ENCODE data around the gene SNX6. TPM values are rescaled to one million over a fixed set of nuclear protein-coding genes. Genes with fewer than 3 reads are reported as not detected.

Gene SNX6
- total RNA-seq, 1 donor from 2014 or later, result 83.9 TPM

GRCh38 chr14:34632411-34632978 lies 2.5 kb upstream of the SNX6 start:
- no peak for TF ChIP-seq CTCF (conservative IDR thresholded peaks at IDR 0.05)
- Mint-ChIP-seq H3K27me3 (no peaks in the 10 kb centered on the region), H3K27ac (peak overlapping the region; percentile 27), H3K4me1 (ENCODE audit: unreplicated experiment) (peaks cover 6% of the 10 kb centered on the region), H3K36me3 (peaks cover 6% of the 10 kb centered on the region), H3K4me3 (peak overlapping the region; percentile 64), H3K9me3 (peaks cover 4% of the 10 kb centered on the region)
- DNase-seq (ENCODE audit: extremely low spot score, unreplicated experiment), result no peak

DNA sequence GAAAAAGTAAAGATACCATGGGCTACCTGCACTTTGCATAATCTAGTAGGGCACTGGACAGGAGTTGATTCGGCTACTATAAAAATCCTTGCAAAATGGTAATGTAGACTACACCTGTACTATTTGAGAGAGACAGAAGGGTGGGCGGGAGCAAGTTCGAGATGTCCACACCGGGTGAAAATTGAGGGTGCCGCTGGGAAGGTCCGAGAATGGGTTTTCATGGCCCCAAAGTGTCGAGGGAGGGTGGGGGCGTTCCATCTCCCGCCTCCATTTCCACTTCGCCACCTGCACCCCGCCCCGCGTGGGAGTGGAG lies 648 bp downstream of the SNX6 start:
- H3K4me3 Mint-ChIP-seq, result peak overlapping the region; percentile 93
- no peaks in the 10 kb centered on the region for H3K27me3 Mint-ChIP-seq
- peak overlapping the region; percentile 83 for H3K27ac Mint-ChIP-seq
- H3K9me3 Mint-ChIP-seq, result peaks cover 4% of the 10 kb centered on the region
- DNase-seq (ENCODE audit: extremely low spot score, unreplicated experiment), result no peak
- H3K36me3 Mint-ChIP-seq, result peaks cover 6% of the 10 kb centered on the region
- H3K4me1 Mint-ChIP-seq (ENCODE audit: unreplicated experiment), result peaks cover 6% of the 10 kb centered on the region
- no peak for TF ChIP-seq CTCF (conservative IDR thresholded peaks at IDR 0.05)

GRCh38 chr14:34628681-34629135 lies 1.2 kb downstream of the SNX6 start:
- no peak for DNase-seq (ENCODE audit: extremely low spot score, unreplicated experiment)
- Mint-ChIP-seq H3K4me1 (ENCODE audit: unreplicated experiment) (peaks cover 6% of the 10 kb centered on the region), H3K36me3 (peaks cover 6% of the 10 kb centered on the region), H3K9me3 (peaks cover 4% of the 10 kb centered on the region), H3K27me3 (no peaks in the 10 kb centered on the region), H3K4me3 (peak overlapping the region; percentile 93), H3K27ac (peak overlapping the region; percentile 83)
- no peak for TF ChIP-seq CTCF (conservative IDR thresholded peaks at IDR 0.05)

- Mint-ChIP-seq H3K27ac (no peak overlapping the region), H3K4me3 (no peak overlapping the region), H3K9me3 (no peaks in the 10 kb centered on the region), H3K27me3 (no peaks in the 10 kb centered on the region), H3K4me1 (ENCODE audit: unreplicated experiment) (peaks cover 6% of the 10 kb centered on the region), H3K36me3 (peaks cover 31% of the 10 kb centered on the region)
- DNase-seq (ENCODE audit: extremely low spot score, unreplicated experiment), result no peak
- no peak for TF ChIP-seq CTCF (conservative IDR thresholded peaks at IDR 0.05)
Measured at GRCh38 chr14:34623506-34623905, 6.4 kb downstream of the SNX6 start.

- Mint-ChIP-seq H3K4me3 (no peak overlapping the region), H3K4me1 (ENCODE audit: unreplicated experiment) (peaks cover 5% of the 10 kb centered on the region), H3K27me3 (no peaks in the 10 kb centered on the region), H3K36me3 (peaks cover 34% of the 10 kb centered on the region), H3K9me3 (no peaks in the 10 kb centered on the region), H3K27ac (no peak overlapping the region)
- no peak for DNase-seq (ENCODE audit: extremely low spot score, unreplicated experiment)
- TF ChIP-seq CTCF (conservative IDR thresholded peaks at IDR 0.05), result no peak
Measured at GRCh38 chr14:34620839-34621238, 9.1 kb downstream of the SNX6 start.

DNA sequence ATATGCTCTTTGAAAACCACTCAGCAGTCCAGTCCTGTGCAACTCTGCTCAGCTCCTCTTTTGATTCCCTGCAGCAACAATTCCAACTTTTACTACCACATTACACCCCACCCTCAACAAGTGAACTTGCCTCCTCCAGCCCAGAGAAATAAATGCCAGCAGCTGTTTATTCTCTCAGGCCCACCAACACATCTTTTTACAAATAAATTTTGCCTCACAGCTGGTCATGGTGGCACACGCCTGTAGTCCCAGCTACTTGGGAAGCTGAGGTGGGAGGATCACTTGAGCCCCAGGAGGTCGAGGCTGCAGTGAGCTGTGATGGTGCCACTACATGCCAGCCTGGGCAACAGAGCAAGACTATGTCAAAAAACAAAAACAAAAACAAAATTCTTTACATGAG lies 9.8 kb downstream of the SNX6 start:
- TF ChIP-seq CTCF (conservative IDR thresholded peaks at IDR 0.05), result no peak
- Mint-ChIP-seq H3K9me3 (no peaks in the 10 kb centered on the region), H3K27me3 (no peaks in the 10 kb centered on the region), H3K36me3 (peaks cover 34% of the 10 kb centered on the region), H3K4me3 (no peak overlapping the region), H3K27ac (peak overlapping the region; percentile 51), H3K4me1 (ENCODE audit: unreplicated experiment) (peaks cover 5% of the 10 kb centered on the region)
- DNase-seq (ENCODE audit: extremely low spot score, unreplicated experiment), result no peak
